Measurements from ENCODE around the gene NXPE1. TPM values are rescaled to one million over a fixed set of nuclear protein-coding genes. Genes with fewer than 3 reads are reported as not detected.

NXPE1 gene
- total and polyA plus RNA-seq, 9 of the 15 experiments (the other 6 are each of a cell fraction or from before 2014, with no cell fraction given): not detected

GRCh38 chr11:114499756-114500155, 59.9 kb downstream of the NXPE1 start:
- ChIA-PET POLR2A (no interaction called here), CTCF (ENCODE audit: low intra/inter-chr PET ratio) (no interaction called here)
- DNase-seq (ENCODE audit: extremely low read depth in 1 of 4, low spot score in 3 of 4): no peak
- H3K36me3 ChIP-seq (ENCODE audit: control insufficient read depth, insufficient read depth, low read length): no peaks in the 10 kb centered on the region
- no TSS peak for BruUV-seq (replicated peaks)
- FAIRE-seq: no peak
- H3K79me2 ChIP-seq (ENCODE audit: control insufficient read depth, insufficient read depth, low read length): no peaks in the 10 kb centered on the region
- no peak overlapping the region for H3K4me3 ChIP-seq
- no peaks in the 10 kb centered on the region for H3K9me3 ChIP-seq (replicated peaks; ENCODE audit: control insufficient read depth, insufficient read depth, low read depth, low read length)
- ATAC-seq: no peak
- no peaks in the 10 kb centered on the region for H3K4me1 ChIP-seq (replicated peaks in 1 of 2; ENCODE audit: control insufficient read depth in 2 of 2, insufficient read depth in 2 of 2, low read length in 2 of 2)
- no peak overlapping the region for H3K4me2 ChIP-seq (ENCODE audit: insufficient read depth, low read length)
- TF ChIP-seq E2F1 (CRISPR knock-in tag; IDR thresholded peaks at IDR 0.05) (no peak), POLR2A (conservative IDR thresholded peaks at IDR 0.05) (no peak)
- no peak overlapping the region for H3K9ac ChIP-seq (ENCODE audit: insufficient read depth in 1 of 2, low read depth in 2 of 2, low read length in 2 of 2)
- H3K27me3 ChIP-seq (ENCODE audit: control insufficient read depth in 2 of 2, insufficient read depth in 2 of 2, low read length in 2 of 2): no peaks in the 10 kb centered on the region
- in situ Hi-C loops (cut with MboI): loop anchor here (5.0 kb wide), 1 partner anchor 43 kb away; no protein-coding TSS in a partner anchor
- H3K27ac ChIP-seq (ENCODE audit: extremely low read depth, low read depth, low read length): no peak overlapping the region
- H4K20me1 ChIP-seq (replicated peaks; ENCODE audit: control insufficient read depth, insufficient read depth, low read length): no peaks in the 10 kb centered on the region
- H3K9me1 ChIP-seq (ENCODE audit: control insufficient read depth, insufficient read depth, low read length): no peaks in the 10 kb centered on the region
- no peak overlapping the region for H2AFZ ChIP-seq (ENCODE audit: low read depth, low read length)
- intact Hi-C loops (cut with micrococcal nuclease): loop anchor here (10.0 kb wide), 1 partner anchor 255 kb away; no protein-coding TSS in a partner anchor

GRCh38 chr11:114496915-114497314, 62.8 kb downstream of the NXPE1 start:
- Histone ChIP-seq H3K79me2 (ENCODE audit: control insufficient read depth, insufficient read depth, low read length) (no peaks in the 10 kb centered on the region), H3K27me3 (ENCODE audit: control insufficient read depth in 2 of 2, insufficient read depth in 2 of 2, low read length in 2 of 2) (no peaks in the 10 kb centered on the region), H3K4me1 (replicated peaks in 1 of 2; ENCODE audit: control insufficient read depth in 2 of 2, insufficient read depth in 2 of 2, low read length in 2 of 2) (no peaks in the 10 kb centered on the region), H4K20me1 (replicated peaks; ENCODE audit: control insufficient read depth, insufficient read depth, low read length) (no peaks in the 10 kb centered on the region), H3K9me1 (ENCODE audit: control insufficient read depth, insufficient read depth, low read length) (no peaks in the 10 kb centered on the region), H3K9me3 (replicated peaks; ENCODE audit: control insufficient read depth, insufficient read depth, low read depth, low read length) (no peaks in the 10 kb centered on the region), H3K4me3 (no peak overlapping the region), H3K36me3 (ENCODE audit: control insufficient read depth, insufficient read depth, low read length) (no peaks in the 10 kb centered on the region), H3K9ac (ENCODE audit: insufficient read depth in 1 of 2, low read depth in 2 of 2, low read length in 2 of 2) (no peak overlapping the region), H3K27ac (ENCODE audit: extremely low read depth, low read depth, low read length) (no peak overlapping the region), H2AFZ (ENCODE audit: low read depth, low read length) (no peak overlapping the region), H3K4me2 (ENCODE audit: insufficient read depth, low read length) (no peak overlapping the region)
- CTCF ChIA-PET (ENCODE audit: low intra/inter-chr PET ratio): no interaction called here
- intact Hi-C loops (cut with micrococcal nuclease): no loop called here
- no TSS peak for BruUV-seq (replicated peaks)
- TF ChIP-seq RB1 (IDR thresholded peaks at IDR 0.05; ENCODE audit: low read depth) (no peak), RAD21 (CRISPR knock-in tag; conservative IDR thresholded peaks at IDR 0.05 in 1 of 2, IDR thresholded peaks at IDR 0.05 in 1 of 2) (peak in 1 of 2 experiments; percentile 35; a peak in 2 of 4 replicates), CTCF (IDR thresholded peaks at IDR 0.05 in 2 of 3, conservative IDR thresholded peaks at IDR 0.05 in 1 of 3; ENCODE audit: insufficient read depth in 2 of 3, low read depth in 1 of 3, low read length in 3 of 3) (peak in 2 of 3 experiments; percentile 19 to 31; a peak in 3 of 6 replicates)
- in situ Hi-C loops (cut with MboI): no loop called here
- peak in 1 of 4 experiments; percentile 17 for DNase-seq (ENCODE audit: extremely low read depth in 1 of 4, low spot score in 3 of 4)
- POLR2A ChIA-PET: no interaction called here
- peak; percentile 79 for ATAC-seq
- FAIRE-seq: no peak
- 16% methylated on average over 3 of the region's 3 CpGs for WGBS (ENCODE audit: insufficient coverage, low coverage, missing lambda C conversion rate)

All from K562 (cell line).